OCI-LY7 (cell line): Measurements from ENCODE around the gene INTS7.

Experiments
- EZH2phosphoT487 ChIP-seq: fragments of 200-600 bp; sonication (generic); IDR thresholded peaks from 2 replicates; pipeline ENCODE4 v1.6.1; 2018; ENCODE audit warnings: low read depth, borderline replicate concordance, mild to moderate bottlenecking, mixed run types, antibody characterized with exemption, low read length, moderate library complexity, mixed read lengths
- TF ChIP-seq, protein P1 (sequence below): fragments of 200-600 bp; sonication (generic); conservative IDR thresholded peaks from 2 replicates; pipeline ENCODE4 v1.5.1; 2014; ENCODE audit warnings: mild to moderate bottlenecking, antibody characterized with exemption, low read length, moderate library complexity, mixed read lengths

DNA sequence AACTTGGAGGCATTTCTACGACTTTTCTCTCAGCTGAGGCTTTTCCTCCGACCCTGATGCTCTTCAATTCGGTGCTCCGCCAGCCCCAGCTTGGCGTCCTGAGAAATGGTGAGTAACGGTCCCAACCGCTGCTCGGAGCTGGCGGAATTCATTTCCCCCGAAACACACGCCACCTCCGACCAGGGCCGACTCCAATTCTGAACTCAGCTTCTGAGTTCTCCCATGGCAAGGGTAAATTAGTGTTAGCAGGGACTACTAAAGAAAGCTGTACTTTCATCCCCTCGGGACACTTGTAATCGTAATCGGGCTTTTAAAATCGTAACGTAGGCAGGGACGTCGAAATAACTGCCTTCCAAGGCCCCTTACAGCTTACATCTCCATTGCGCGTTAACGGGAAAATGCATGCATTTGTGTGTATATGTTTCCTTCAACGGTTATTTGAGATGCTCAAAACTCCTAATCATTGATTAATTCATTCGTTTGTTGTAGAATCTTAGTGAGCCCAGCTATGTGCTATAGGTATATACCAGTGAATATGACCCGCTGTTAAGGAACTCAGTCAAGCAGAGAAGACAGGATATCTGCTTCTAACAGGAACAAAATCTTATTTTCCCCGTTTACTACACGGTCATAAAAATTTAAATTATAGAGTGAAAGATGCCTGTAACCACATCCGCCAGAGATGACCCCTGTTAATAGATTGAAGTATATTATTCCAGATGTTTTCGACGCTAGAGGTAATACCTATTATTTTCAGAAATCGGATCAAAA is 663 bp upstream of the INTS7 start:
- TF ChIP-seq, protein P1, sequence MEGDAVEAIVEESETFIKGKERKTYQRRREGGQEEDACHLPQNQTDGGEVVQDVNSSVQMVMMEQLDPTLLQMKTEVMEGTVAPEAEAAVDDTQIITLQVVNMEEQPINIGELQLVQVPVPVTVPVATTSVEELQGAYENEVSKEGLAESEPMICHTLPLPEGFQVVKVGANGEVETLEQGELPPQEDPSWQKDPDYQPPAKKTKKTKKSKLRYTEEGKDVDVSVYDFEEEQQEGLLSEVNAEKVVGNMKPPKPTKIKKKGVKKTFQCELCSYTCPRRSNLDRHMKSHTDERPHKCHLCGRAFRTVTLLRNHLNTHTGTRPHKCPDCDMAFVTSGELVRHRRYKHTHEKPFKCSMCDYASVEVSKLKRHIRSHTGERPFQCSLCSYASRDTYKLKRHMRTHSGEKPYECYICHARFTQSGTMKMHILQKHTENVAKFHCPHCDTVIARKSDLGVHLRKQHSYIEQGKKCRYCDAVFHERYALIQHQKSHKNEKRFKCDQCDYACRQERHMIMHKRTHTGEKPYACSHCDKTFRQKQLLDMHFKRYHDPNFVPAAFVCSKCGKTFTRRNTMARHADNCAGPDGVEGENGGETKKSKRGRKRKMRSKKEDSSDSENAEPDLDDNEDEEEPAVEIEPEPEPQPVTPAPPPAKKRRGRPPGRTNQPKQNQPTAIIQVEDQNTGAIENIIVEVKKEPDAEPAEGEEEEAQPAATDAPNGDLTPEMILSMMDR, result no peak
- TF ChIP-seq EZH2phosphoT487, result no peak
